ENCODE data around the gene TNP1.

The TNP1 gene

DNA sequence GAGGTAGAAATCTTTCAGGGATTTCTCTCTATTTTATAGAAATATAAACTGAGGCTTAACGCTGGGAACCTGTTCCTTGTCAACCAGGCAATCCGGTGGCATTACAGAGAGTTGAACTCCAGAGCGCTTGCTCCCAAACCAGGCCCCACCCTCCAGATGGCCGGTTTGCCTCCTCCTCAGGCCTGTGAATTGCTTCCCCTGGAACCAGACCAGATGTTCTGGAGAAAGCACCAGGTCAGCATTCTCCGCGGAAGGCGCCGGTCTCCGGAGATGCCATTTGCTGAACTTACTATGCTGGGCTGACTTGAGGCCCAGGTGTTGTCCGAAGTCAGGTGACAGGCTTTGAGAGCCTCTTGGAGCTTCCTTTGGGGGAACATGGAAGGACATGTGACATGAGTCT, 17.2 kb downstream of the TNP1 start:
- DNase-seq (ENCODE audit: low read depth in 2 of 2), result no peak

GRCh38 chr2:216839688-216840087, 20.2 kb downstream of the TNP1 start:
- no peak for DNase-seq (ENCODE audit: low read depth in 2 of 2)

DNA sequence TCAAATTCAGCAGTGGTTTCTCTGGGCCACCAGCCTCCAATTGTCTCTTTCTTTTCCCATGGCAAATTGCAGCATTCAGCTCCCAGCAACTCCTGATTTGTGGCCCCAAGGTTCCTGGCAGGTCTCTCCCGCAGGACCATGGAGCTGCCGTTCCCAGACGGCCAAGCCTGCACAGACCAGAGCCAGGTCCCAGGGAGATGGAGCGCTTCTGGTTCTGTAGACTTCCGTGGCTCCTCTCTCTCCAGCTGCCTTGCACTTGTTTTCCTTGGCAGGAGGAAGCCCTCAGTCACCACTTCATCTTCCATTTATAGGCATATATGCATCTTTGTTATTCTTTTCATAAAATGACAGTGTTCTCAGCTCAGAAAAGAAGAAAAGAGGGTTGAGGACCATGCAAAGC, 21.7 kb downstream of the TNP1 start:
- no peak for DNase-seq (ENCODE audit: low read depth in 2 of 2)

GRCh38 chr2:216837740-216838139, 22.1 kb downstream of the TNP1 start:
- no peak for DNase-seq (ENCODE audit: low read depth in 2 of 2)

DNA sequence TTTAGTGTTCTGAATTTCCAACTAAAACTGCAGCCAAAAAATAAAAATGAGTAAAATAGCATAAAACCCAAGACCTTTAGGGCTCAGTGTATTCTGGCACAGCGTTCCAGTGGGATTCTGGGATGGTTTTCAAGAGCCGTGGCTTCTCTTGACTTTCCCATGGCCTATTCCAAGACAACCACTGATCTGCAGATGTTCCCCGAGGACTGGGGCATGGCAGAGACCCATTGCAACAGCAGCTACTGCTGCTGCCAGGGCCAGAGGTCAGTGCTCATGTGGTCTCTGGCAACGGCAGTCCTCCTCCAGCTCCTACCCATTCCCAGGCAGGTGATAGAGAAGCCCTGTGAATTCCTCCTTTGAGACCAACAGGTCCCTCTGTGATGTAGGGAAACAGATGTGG, 26.8 kb downstream of the TNP1 start:
- no peak for DNase-seq (ENCODE audit: low read depth in 2 of 2)

- DNase-seq (ENCODE audit: low read depth in 2 of 2), result no peak
These were observed 29.5 kb downstream of the TNP1 start for GRCh38 chr2:216830346-216830745.

GRCh38 chr2:216829533-216829932, 30.3 kb downstream of the TNP1 start:
- DNase-seq (ENCODE audit: low read depth in 2 of 2), result peak in 1 of 2 experiments; percentile 11

DNA sequence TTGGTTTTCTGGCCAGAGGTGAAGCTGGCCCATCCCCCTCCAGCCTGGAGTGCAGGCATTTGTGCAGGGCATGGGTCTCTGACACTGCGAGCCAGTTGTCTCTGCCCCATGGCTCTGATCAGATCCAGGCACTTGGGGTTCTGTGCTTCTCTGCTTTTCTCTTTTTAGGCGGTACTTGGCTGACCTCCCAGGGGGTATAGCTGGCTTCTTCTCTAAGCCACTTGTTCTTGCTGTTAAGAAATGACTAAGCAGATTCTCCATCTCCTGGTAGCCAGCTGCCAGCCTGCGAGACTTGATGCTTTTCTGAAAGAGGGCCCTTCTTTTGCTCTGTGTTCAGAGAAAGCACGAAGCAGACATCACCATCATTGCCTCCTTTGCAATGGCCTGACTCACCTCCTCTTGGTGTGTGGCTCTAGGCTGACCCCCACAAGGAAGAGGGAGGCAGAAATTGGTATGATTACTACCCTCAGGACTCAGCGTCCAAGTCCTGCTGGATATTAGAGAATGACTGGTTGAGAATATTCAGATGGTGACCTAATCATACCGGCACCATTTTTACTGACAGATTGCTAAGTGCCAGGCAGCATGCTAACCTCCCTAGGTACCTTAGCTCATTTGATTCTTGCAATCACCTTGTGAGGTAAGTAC, 32.7 kb downstream of the TNP1 start:
- DNase-seq (ENCODE audit: low read depth in 2 of 2), result no peak

- DNase-seq (ENCODE audit: low read depth in 2 of 2), result no peak
These were observed 37.4 kb downstream of the TNP1 start for GRCh38 chr2:216822470-216822869.

- DNase-seq (ENCODE audit: low read depth in 2 of 2), result no peak
These were observed 39.2 kb downstream of the TNP1 start for GRCh38 chr2:216820709-216821108.

GRCh38 chr2:216819766-216820165, 40.1 kb downstream of the TNP1 start:
- no peak for DNase-seq (ENCODE audit: low read depth in 2 of 2)

DNA sequence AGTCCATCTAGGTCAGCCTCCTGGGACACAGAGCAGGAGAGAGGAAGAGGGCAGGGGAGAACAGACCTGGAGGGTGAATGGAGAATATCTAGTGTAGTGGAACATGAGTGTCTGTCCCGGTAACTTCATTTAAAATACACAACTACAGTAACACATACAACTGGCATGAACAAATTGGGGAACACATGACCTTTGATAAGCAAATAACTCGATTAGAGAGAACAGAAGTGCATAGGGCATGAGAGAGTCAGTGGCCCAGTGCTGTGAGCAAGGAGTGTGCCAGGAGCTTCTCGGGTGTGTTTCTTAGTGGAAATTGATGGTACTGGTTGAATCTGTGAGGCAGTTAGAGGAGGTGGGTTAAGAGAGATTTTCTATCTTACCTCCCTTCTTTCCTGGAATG, 40.8 kb downstream of the TNP1 start:
- no peak for DNase-seq (ENCODE audit: low read depth in 2 of 2)

DNA sequence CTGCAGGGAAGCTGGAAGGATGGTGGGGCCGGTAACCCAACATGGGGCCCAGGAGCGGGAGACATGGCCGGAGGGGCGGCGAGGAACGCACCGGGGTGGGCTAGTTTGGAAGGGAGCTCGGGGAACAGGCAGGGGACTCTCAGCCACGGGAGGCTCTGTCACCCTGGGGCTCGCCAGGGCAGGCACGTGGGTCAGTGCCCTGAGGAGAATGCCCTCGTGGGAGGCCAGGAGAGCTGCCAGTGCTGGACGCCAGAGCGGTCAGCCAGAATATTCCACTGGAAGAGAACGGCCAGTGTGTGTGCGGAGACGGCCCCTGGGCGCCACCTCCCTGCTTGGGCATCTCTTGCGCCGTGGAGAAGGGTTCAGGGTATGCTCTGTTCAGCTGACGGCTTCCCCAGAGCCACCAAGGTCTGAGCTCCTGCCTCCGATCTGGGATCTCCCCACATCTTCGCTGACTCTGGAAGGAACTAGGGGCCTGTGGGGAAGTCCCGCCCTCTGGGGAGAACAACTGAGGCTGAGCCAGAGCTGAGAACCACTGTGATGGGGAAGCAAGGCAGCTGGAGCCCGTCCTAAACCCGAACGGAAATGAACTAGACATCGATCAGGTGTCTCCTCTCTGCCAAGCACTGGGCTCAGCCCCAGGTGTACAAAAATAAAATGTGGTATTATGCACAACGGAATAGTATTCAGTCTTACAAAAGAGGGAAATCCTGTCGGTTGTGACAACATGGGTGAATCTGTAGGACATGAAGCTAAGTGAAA, 49.3 kb downstream of the TNP1 start:
- no peak for DNase-seq (ENCODE audit: low read depth in 2 of 2)
